Measurements from ENCODE around the gene MBP.

MBP gene

DNA sequence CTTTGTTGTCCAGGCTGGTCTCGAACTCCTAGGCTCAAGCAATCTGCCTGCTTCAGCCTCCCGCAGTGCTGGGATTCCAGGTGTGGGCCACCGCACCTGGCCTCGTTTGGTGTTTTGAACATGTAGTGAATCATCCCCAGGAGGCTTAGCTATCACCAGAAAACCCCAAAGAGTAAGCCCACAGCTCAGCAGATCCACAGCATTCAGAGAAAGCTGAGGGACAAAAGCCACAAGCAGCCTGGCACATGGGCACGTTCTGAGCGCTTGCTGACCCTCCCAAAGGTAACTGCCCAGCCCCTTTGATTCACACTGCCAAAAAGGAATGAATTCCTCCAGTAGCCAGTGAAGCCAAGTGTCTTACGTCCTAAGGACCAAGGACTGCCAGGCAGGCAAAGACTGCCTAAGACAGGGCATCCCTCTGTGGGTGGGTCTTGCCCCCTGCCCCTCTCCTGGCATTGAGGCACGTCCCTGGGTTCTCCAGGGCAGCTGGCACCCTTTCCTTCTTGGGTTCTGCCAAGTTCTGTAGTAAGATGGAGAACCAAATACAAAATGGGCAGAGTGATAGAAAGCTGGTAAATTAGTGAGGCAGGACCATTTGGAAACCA lies 31.7 kb downstream of the MBP start:
- no peak for DNase-seq (ENCODE audit: low read depth in 3 of 3)

DNA sequence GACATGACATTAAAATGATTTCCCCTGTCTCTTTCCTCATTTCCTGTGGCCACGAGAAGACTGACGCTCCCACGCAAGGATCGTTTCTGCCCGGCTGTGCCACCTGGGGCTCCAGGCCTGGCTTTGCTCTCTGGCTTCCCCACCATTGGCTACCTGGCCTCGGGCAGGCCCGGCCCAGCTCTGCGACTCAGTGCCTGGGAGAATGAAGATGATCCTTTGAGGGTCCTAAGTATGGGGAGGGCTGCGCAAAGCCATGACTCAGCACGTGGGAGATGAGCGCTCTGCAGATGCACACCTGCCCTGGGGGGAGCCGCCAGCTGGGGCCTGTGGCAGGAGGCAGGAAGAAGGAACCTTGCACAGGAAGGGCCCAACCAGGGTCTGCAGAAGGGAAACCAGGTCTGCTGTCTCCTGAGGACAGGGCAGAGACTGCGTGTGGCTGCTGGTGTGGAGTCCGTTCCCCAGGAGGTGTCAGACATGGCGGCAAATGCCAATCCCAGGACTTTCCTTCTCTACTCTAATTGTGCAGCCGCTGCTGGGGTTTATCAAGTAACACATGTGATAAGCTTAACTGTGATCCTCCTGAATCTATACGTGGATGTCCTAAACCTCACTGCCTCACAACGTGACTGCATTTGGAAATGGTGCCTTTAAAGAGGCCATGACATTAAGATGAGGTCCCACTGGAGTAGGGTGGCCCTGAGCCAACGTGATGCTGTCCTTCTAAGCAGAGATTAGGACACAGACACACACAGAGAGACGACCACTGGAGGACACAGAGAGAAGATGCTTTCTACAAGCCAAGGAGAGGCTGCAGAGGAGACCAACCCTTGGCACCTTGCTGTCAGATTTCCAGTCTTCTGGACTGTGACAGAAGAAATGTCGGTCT lies 32.9 kb downstream of the MBP start:
- DNase-seq (ENCODE audit: low read depth in 3 of 3) = no peak

GRCh38 chr18:77098538-77099174 lies 33.9 kb downstream of the MBP start:
- no peak for DNase-seq (ENCODE audit: low read depth in 3 of 3)

DNA sequence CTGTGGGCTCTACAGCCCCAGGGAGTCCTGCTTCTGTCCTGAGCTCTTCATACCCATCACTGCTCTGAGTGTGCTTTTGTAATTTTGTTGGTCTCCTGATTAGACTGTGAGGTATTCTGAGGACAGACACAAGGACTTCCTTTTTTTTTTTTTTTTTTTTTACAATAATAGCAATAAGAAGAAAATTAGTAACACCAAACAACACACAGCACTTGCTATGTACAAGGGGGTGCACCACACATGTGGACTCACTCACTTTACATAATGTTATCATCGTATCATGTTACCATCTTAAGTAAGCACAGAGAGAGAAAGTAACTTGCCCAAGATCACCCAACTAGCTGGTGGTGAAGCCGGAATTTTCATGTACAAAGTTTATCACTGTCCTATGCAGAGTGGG lies 34.6 kb downstream of the MBP start:
- DNase-seq (ENCODE audit: low read depth in 3 of 3) = no peak

- no peak for DNase-seq (ENCODE audit: low read depth in 3 of 3)
Observed at GRCh38 chr18:77096936-77097886, 35.4 kb downstream of the MBP start.

GRCh38 chr18:77095391-77096371 lies 36.9 kb downstream of the MBP start:
- no peak for DNase-seq (ENCODE audit: low read depth in 3 of 3)

DNA sequence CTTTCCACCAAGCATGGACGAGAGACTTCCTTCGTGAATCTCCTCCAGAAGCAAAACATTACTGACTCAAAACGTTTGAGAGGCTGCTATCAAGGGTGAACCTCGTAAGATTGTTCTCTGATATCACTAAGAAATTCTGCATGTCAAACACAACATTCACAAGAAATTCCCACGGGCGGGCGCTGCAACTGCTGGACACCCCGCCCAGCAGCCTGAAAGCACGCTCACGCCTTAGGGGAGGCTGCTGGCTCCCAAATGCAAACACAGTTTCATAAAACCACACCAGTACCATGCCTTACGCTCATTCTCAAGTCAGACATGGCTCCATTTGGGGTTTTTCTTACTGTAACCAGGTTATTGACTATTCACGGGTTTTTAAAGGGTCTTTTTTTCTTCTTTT lies 39.0 kb downstream of the MBP start:
- DNase-seq (ENCODE audit: low read depth in 3 of 3) = no peak

DNA sequence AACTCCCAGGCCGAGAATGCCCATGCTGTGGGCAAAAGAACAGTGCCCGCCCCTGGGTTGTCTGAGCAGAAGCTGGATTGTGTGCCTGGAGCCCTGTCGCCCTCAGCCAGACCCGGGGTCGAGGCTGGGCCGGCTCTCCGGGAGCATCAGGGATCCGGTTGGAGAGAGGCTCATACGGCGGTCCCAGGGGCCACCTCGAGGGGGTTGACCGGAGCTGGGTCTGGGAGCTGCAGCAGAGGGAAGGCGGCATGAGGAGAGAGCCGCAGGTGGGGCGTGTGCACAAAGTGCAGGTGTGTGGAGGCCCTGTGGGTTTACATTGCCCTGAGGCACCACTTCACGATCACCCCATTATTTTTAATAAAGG lies 39.5 kb downstream of the MBP start:
- DNase-seq (ENCODE audit: low read depth in 3 of 3) = no peak

GRCh38 chr18:77092104-77093066 lies 40.2 kb downstream of the MBP start:
- no peak for DNase-seq (ENCODE audit: low read depth in 3 of 3)

- no peak for DNase-seq (ENCODE audit: low read depth in 3 of 3)
Observed at GRCh38 chr18:77091366-77091765, 41.2 kb downstream of the MBP start.

DNA sequence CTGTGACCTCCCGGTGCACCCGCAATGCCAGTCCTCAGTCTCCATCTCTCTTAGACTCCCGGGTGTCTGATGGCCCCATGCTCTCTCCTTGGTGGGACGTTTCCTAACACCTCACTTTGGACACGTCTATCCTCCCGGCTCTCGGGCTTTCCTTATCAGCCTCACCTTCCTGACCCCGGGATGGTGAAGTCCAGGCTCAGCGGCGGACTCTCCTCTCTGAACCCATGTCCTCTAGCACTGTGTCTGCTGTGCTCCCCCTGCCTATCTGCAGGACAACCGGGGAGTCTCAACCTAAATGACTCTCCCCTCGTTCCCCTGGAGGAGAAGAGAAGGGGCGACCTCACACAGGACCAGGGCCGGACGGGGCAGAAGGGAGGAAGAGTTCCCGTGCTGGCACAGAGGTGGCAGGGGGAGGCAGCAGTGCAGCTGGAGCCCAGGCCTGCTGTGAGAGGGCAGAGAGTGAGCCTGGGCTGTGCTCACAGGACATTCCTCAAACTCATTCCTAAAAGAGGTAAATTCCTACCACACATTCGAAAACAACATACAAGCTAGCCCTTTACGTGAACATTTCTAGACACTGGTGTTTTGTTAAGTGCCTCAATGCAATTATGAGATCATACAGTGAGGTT lies 41.9 kb downstream of the MBP start:
- DNase-seq (ENCODE audit: low read depth in 3 of 3) = no peak

GRCh38 chr18:77089723-77090285 lies 42.8 kb downstream of the MBP start:
- DNase-seq (ENCODE audit: low read depth in 3 of 3) = no peak

DNA sequence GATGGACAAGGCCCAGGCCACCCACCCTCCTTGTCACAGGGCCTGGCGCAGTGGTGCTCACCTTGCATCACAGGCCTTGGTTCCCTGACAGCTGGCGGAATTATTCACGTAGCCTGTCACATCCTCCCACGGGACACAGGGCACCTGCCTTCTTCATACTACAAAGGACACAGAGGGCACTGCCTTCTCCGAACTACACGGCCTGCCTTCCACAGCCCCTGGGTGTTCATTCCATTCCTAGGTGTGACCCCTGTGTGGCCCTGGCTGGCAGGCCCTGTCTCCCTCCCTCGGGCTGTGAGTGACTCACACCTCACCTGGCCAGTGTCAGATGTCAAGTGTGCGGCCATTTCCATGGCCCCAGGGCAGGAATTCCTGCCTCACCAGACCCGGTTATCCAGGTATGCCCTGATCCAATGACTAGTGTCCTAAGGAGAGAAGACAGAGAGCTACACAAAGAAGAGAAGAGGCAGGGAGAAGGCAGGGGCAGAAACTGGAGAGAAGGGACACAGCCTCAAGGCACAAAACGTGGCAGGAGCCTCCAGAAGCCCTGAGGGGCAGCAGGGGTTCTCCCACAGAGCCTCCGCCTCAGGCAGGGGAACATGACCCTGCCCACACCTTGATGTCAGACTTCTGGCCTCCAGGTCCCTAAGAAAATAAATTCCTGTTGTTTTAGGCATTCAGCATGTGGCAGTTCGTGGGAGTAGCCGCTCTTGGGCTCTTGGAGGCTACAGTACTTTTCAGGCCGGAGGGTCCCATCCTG lies 43.4 kb downstream of the MBP start:
- no peak for DNase-seq (ENCODE audit: low read depth in 3 of 3)

DNA sequence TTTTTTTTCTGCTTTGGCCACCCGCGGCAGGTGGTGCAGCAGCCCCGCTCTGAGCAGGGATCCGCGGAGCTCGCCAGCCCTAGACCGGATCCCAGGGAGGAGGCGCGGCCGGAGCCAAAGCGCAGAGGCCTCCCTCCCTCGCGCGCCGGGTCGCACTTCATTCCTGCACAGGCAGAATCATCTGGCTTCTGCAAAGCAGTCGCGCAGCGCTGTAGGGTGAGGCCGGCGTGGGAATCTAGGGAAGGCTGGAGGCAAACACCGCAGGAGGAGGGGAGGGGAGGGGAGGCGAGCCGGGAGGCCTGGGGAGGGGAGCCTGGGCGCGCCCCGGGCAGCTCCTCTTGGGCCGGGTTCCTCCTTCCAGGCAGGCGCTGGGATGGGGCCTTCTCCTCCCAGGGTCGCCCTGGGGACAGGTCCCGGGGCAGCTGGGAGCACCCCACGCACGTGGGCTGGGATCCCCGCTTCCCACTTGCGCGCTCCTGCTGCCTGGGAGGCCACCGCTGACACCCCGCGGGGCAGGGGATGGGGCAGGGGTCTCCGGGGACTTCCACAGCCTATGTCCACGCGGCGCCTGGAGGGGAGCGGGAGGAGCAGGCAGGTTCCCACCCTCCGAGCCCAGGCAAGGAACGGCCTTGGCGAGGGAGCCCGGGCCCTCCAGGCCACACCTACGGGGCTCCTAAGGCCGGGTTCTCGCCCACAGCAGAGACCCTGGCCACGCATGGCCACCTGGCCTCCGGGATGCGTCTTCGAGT lies 45.0 kb downstream of the MBP start:
- no peak for DNase-seq (ENCODE audit: low read depth in 3 of 3)

DNA sequence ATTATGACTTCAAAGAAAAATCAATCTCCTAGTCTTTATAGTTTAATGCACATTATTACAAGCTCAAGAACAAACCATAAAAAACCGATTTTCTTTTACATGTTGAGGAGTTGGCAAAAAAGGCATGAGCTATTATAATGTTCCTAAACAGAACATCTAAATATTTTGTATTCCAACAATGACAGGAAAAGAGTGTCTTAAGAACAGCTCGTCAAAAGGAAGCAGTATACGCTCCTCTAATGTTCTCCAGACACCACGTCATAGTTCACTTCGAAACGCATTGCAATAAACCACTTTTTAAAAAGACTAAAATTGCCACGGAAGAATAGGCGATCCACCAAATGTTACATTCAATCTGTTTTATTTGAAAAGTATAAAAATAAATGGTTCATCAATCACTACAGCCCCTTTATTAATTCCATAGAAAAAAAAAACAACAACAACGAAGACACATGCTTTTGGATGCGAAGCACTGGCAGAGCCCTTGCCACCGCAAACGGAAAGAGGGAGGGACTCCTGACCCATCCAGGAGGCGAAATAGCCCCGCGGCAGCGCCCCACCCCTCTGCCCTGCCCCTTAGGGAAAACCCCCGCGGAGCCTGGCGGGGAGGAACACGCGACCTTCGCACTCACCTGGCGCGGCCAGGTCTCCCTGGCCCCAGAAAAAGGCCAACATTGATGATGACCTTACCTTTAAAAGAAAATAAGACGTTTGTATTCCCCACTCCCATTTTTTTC lies 45.8 kb downstream of the MBP start:
- DNase-seq (ENCODE audit: low read depth in 3 of 3) = no peak

DNA sequence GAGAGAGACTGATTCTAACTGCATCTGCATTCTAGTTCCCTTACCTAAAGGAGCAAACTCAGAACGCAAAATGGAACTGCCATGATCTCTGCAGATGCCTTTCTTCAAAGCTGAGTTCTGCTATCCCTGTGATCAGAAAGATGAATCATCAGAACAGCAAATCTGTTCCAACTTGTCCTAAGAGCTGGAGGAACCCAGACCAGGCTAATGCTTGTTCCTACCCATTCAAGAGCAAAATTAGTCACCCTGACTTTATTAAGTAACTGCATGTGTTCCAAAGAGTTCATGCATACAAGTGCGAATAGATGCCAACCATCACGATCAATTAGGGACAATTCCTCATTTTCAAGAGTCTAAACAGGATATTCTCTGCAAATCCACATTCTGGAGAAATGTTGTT lies 46.5 kb downstream of the MBP start:
- no peak for DNase-seq (ENCODE audit: low read depth in 3 of 3)

DNA sequence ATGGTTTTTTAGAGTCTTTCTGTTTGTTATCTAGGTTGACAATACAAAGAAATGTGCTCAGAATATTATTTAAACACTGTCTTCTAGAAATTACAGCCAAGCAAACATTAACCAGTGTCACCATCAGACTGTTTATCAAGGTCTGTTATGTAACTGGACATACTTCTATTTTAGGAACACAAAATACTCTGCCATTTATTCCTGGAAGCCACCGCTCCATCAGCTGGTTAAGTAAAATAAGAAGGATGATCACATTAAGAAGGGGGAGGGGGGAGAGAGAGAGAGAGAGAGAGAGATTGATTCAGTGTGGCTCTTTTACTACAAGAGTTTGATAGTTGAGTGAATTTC lies 47.9 kb downstream of the MBP start:
- DNase-seq (ENCODE audit: low read depth in 3 of 3) = no peak

All from stimulated activated CD4-positive, alpha-beta T cell treated with anti-CD3 and anti-CD28 coated beads, TNF-alpha, amount 100 ng/mL, for 48 hours (primary cell).